GM21576 (cell line): Measurements from ENCODE around the gene TBC1D2.

Experiments used
- ATAC-seq: cut with Tn5 transposase; IDR thresholded peaks from one replicate; pipeline ENCODE4 v1.9.1; 2021; ENCODE audit warnings: mild to moderate bottlenecking, moderate library complexity; ENCODE audit not compliant: unreplicated experiment

The TBC1D2 gene

DNA sequence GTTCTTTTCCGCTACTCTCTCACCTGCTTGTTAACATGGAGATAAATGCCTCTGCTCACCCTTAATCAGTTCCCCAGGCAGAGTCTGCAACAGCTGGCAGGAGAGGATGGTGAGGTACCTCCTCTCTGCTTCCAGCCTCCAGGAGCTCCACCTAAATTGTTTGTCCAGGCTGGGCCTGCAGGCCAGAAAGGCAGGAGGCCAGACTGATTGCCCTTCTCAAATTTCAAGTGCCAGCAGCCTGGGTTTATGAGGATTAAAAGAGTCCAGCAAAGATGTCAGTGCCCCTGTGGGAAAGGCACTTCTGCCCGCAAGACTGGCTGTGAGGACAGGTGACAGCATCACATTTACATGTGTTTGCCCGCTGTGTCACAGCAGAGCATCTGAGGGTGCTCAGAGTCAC, 82.8 kb downstream of the TBC1D2 start:
- no peak for ATAC-seq

DNA sequence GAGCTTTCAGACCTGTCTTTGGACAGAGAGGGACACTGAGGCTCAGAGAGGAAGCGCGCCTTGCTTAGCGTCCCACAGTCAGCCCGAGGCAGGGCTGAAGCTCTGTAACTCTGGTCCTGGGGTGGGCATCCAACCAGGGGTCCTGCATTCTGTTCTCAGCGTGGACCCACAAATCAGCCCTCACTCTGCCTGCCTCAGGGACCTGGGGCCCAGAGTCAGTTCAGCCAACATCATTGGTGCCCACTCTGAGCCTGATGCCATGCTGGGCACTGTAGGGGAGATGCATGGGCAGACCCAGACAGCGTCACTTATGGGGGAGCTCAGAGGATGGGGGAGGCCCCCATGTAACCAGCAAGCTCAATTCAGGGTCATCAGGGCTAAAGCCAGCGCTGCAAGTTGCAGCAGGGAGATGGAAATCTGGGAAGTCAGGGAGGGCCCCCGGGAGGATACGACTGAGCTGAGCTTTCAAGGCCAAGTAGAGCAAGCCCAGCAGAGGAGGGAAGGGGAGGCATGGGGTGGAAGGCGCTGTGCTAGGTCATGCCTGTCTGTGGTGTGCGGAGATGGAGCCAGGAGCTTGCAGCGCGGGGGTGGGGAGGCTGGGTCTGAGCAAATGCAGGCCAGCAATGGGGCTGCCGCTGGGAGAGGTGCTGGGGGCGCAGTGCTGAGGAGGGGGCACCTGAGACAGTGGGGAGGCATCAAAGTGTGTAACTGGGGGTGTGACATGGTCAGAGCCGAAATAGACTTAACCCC, 84.1 kb downstream of the TBC1D2 start:
- ATAC-seq, result no peak

DNA sequence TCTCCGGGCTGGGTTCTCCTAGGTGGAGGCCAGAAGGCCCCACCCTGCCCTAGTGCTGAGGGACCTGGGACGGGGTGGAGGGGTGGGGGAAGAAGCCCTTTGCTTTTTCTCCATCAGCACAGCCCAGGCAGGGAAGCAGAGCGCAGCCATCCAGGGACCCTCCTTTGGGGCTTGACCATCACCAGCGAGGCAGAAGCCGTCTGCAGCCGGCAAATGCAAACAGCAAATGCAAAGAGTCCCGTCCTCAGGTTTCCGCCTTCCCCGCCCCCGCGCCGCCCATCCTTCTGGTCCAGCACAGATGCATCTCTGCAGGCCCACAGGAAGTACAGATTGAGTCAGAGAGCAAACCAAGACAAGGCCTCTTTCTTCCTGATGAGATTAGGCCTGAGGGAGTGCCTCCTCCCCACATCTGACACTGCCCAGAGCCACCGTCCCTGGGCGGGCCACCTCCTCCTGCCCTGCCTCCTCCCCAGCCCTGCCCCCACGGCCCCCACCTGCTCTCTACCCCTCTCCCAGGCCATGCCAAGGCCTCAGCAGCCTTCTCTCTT, 86.4 kb downstream of the TBC1D2 start:
- peak; percentile 99 for ATAC-seq

DNA sequence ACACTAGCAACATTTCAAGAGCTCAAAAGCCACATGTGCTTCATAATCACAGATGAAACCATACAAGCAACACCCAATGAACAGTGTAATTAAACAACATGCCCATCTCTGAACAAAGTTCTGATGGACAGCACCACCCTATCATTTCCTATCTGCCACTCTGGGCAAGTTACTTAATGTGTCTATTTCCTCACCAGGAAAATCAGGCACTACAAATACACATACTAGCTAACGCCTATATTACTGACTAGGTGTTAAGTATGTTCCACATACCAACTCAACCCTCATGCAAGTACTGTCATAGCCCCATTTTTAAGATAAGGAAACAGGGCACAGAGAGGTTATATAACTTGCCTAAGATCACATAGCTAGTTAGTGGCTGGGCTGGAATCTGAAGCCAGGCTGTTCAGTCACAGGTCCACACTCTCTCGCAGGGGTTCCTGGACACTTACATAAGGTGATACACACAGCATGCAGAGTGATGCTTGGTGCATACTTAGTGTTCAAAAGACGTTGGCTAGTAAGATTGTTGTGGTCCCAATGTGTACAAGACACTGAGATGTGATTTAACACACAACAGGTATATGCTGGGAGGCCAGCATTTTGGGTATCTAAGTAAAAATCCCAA, 87.2 kb downstream of the TBC1D2 start:
- no peak for ATAC-seq

DNA sequence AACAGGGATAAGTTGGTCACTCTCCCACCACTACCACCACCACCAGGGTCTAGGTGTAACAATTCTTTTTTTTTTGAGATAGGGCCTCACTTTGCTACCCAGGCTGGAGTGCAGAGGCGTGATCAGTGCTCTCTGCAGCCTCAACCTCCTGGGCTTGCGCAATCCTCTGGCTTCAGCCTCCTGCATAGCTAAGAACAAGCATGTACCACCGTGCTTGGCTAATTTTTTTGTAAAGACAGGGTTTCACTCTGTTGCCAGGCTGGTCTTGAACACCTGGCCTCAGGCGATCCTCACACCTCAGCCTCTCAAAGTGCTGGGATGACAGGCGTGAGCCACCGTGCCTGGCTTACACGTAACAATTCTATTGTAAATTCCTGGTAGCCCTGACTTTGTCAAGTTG, 90.5 kb downstream of the TBC1D2 start:
- ATAC-seq, result no peak

DNA sequence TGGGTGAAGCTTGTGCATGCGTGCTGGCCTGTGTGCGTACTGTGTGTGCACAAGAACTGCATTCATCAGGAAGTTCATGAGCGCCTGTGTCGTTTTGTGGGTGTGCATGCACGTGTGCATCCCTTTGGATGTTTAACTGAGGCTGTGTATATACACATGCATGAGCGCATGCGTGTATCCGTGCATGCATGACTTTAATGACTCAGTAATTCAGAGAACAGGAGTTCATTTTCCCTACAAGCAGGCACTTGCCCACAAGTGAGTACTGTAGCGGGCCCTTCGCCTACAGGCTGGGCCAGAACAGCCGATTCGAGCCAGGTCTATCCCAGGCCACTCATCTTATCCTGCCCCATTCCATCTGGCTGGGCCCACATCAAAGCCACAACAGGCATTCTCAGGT, 92.8 kb downstream of the TBC1D2 start:
- ATAC-seq, result no peak

DNA sequence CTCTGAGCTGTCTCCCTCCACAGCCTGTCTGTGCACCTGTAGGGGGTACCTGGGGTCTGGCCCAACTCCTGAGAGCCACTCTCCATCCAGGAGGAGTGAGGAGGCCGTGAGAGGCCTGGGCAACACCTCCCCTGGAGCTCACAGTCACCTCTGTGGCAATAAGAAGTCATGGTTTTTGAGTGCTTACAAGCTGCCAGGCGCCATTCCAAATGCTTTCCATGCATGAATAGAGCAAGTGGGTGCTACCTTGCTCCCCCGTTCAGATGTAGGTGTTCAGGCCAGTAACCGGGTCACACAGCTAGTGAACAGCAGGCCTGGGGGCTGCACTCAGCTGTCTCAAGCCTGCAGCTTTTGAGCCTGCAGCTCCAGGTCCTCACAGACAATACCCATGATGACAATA, 93.6 kb downstream of the TBC1D2 start:
- ATAC-seq, result no peak

DNA sequence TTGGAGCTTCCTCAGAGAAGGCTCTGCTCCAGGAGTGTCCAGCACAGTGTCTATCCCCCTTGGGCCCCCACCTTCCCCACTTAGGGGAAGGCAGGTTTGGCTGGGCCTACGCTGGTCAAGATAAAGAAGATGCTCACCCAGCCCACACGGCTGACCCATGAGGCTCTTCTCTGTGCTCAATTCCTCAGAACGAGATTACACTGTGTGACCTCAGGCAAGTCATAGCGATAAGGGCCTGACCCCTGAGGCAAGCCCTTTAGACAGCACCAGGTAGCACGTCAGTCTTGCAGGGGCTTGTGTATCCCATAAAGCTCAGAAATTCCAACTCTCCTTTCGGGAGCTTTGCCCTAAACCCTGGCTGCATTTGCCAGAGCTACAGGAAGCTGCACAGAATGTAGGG, 95.7 kb downstream of the TBC1D2 start:
- ATAC-seq, result no peak

DNA sequence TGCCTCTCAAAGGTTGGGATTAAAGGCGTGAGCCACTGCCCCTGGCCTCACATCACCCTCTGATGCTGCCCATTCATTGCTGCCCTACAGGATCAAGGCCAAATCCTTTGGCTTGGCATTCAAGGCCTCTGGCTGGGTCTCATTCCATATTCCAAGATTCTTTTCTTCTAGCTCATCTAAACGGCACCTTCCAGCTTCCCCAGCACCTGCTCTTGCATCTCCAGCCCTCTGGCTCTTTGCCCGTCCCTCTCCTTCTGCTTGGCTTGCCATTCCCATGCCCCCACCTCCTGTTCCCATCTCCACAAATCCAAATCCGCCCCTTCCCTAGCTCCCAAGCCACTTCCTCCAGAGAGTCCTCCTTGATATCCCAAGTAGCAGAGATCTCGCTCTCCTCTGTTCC, 96.1 kb downstream of the TBC1D2 start:
- ATAC-seq, result no peak

DNA sequence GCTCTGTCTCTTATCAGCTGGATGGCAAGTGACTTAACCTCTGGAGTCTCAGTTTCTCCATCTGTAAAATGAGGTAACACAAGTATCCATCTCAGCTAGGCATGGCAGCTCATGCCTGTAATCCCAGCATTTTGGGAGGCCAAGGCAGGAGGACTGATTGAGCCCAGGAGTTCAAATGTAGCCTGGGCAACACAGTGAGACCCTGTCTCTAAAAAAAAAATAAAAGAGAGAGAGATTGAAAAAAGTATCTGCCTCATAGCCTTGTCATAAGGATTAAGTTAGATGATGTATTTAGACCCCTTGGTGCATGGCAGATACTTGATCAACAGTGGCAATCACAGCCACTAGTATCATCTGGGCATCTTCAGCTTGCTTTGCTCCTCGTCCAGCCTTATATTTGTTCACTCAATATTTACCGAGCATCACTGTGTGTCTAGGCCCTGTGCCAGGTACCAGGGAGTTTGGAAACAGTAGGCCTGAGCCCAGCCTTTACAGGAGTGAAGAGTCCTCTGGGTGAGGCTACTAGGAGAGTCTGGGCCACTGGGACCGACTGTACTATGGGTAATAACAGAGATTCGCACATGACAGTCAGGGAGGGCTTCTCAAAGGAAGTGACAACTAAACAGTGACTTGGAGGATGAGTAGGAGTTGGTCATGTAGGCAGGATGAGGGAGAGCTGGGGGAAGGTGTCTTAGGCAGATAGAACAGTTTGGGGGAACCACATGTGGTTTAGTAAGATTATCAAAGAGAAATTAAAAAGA, 97.2 kb downstream of the TBC1D2 start:
- no peak for ATAC-seq

DNA sequence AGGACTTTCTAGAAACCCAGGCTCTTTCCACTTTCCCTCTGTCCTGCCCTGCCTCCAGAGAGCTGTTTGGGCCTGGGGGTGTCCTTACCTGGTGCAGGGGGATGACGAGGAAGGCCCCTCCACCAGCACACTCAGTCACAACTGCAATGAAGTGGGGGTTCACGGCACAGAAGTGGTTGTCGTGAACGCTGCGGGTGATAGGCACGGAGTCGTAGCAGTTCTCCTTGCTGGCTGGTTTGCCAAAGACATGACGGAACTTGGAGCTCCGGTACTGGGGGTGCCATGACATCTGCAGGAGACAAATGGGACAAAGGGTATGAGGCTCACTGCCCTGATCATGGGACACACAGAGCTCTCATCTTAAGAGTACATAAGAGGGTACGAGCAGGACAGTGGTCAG, 98.1 kb downstream of the TBC1D2 start:
- ATAC-seq, result no peak

DNA sequence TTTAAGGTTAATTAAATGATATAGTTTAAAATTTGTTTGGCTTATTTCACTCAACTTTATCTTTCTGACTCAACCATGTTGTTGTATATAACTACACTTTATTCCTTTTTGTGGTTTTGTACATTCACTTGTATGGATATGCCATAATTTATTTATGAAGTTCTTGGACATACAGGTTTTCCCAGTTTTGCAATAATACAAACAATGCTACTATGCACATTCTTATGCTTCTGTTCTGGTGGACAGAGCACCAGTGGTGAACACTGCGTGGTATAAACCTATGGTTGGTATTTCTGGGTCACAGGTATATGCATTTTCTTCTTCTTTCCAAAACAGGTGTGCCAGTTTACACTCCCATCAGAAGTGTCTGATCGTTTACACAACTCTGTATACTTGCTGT, 100.8 kb downstream of the TBC1D2 start:
- ATAC-seq, result no peak

DNA sequence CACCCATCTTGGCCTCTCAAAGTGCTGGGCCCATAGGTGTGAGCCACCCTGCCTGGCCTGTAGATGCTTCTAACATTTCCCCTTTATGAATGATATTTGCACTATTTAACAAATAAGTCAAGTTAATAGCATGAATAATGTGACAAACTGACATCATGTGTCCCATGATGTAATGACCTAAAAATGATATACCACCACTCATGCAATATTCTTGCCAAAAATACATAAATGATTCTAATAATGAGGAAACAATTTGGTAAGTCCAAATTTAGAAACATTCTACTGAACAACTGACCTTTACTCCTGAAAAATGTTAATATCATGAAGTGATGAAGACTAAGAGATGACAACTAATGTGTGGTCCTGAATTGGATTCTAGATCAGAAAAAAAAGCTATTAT, 102.9 kb downstream of the TBC1D2 start:
- ATAC-seq, result no peak

DNA sequence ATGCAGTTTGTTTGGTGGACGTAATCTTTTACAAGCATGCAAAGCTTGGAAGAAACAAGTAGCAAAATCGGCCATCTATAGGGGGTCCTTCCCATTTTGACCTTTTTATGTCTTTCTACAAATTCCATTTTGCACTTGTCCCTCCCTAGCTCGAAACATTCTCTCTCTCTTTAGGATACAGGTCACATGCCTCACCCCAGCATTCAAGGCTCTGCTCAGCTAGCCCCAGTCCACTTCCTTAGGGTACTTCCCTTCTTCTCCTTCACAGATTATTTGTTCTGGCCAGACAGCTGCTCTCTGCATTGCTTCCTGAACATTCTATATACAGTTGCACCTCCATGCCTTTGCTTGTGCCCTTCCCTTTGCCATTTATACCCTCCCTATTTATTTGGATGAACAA, 104.7 kb downstream of the TBC1D2 start:
- ATAC-seq, result no peak

DNA sequence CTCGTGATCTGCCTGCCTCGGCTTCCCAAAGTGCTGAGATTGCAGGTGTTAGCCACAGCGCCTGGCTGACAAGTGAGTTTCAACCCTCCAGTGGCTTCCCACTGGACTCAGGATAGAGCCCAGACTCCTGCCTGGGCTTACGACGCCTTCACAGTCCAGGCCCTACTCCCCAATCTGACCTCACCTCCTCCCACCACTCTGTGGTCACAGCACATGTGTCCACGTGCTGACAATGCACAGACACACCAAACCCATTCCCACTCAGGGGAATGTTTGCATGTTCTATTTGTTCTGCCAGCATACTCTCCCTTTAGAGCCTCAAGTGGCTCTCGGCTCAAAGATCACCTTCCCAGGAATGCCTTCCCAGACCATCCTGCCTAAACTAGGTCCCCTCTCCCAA, 105.3 kb downstream of the TBC1D2 start:
- ATAC-seq, result no peak

DNA sequence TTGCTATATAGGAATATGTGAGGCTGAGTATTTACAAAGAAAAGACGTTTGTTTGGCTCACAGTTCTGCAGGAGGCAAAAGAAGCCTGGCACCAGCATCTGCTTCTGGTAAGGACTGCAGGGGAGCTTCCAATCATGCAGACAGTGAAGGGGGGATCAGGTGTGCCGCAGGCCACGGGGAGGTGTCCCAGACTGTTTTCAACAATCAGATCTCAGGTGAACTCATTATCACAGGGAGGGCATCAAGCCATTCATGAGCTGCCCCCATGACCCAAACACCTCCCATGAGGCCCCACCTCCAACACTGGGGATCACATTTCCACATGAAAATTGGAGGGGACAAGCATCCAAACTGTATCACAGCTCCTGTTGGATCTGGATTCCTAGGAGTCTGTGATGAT, 106.0 kb downstream of the TBC1D2 start:
- ATAC-seq, result no peak
